ENCODE data around the gene GADD45A.

The GADD45A gene

GRCh38 chr1:67668660-67669059 lies 16.3 kb upstream of the GADD45A start:
- DNase-seq (ENCODE audit: low read depth in 2 of 2) = no peak

- DNase-seq (ENCODE audit: low read depth in 2 of 2) = no peak
These were observed 12.7 kb upstream of the GADD45A start for GRCh38 chr1:67672260-67672803.

DNA sequence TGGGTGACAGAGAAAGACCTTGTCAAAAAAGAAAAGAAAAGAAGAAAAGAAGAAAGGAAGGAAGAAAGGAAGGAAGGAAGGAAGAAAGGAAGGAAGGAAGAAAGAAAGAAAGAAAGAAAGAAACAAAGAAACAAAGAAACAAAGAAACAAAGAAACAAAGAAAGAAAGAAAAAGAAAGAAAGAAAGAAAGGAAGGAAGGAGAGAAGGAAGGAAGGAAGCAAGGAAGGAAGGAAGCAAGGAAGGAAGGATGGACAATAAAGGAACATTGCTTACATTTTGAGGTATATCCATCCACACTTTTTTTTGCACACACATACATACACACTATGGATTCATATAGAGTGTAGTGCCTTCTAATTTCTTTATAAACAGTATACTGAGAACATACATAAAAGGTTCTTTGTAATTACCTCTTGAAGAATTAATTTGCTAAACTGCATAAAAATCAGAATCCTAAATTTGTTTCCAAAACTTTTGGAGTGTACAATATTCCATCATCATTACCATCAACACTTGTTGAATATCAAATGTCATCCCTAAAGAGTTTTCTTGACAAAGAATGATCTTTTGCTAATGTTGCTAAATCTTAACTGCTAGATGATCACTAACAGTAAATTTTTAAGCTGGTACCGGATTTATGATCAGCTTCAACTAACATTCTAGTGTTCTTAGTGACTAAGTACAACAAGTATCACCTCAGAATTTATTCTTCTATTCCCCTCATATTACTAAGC lies 11.4 kb upstream of the GADD45A start:
- DNase-seq (ENCODE audit: low read depth in 2 of 2) = no peak

GRCh38 chr1:67674260-67675011 lies 10.6 kb upstream of the GADD45A start:
- no peak for DNase-seq (ENCODE audit: low read depth in 2 of 2)

DNA sequence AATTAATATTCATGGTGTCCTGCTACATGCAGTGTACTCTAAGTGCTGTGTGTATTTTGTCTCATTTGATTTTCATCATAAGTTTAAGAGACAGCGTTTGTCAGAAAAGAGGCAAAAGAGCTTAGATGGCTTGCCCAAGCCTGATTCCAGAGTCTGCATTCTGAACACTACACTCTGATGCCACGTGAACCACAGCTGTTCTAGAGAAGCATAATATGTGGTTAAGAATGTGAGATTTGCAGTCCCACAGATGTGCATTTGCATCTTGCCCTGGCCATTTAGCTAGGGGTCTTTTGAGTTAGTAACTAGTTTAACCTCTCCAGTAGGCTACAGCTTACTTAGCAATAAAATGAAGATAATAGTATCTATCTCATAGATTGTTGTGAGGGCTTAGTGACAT lies 9.2 kb upstream of the GADD45A start:
- DNase-seq (ENCODE audit: low read depth in 2 of 2) = no peak

GRCh38 chr1:67676287-67676686 lies 8.7 kb upstream of the GADD45A start:
- DNase-seq (ENCODE audit: low read depth in 2 of 2) = no peak

GRCh38 chr1:67676946-67677345 lies 8.1 kb upstream of the GADD45A start:
- DNase-seq (ENCODE audit: low read depth in 2 of 2) = no peak

DNA sequence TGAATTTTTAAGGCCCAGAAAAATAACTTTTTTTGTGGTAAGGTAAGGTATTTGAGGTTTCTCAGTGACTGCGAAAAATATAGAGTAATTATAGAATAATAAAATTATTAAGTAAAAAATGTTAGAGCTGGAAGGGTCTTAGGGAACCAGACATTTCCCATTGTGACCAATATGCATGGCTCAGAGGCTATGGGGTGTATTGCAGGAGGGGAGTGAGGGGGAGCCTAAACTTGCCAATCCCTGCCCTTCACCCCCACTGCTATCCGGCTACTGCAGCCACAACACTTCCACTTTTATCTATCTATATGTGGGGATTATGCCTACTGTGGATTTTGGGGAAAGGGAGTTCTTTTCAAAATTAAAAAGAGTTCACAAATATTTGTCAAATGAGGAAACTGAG lies 7.6 kb upstream of the GADD45A start:
- DNase-seq (ENCODE audit: low read depth in 2 of 2) = no peak

DNA sequence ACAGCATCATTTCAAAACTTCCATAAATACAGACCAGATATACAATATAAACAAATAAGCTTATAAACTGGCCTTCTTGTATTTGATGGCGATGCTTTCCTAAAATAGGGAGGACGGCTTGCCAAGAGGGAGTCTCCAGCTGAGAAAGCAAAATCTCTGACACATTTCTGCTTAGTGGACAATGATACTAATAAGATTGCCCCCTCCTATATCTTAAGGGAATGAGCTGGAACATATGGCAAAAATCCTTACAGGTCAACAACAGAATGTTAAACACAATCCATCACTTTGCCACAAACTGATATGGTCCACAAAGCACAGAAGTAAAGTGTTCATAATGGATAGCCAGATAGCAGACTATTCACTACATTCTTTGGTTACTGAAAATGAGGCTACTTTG lies 7.1 kb upstream of the GADD45A start:
- DNase-seq (ENCODE audit: low read depth in 2 of 2) = no peak

GRCh38 chr1:67679691-67680090 lies 5.3 kb upstream of the GADD45A start:
- no peak for DNase-seq (ENCODE audit: low read depth in 2 of 2)

- no peak for DNase-seq (ENCODE audit: low read depth in 2 of 2)
These were observed 4.5 kb upstream of the GADD45A start for GRCh38 chr1:67680486-67680885.

- DNase-seq (ENCODE audit: low read depth in 2 of 2) = no peak
These were observed 2.3 kb upstream of the GADD45A start for GRCh38 chr1:67682659-67683197.

GRCh38 chr1:67683316-67683715 lies 1.7 kb upstream of the GADD45A start:
- no peak for DNase-seq (ENCODE audit: low read depth in 2 of 2)

- peak in 1 of 2 donors; percentile 15 for DNase-seq (ENCODE audit: low read depth in 2 of 2)
These were observed 1.1 kb upstream of the GADD45A start for GRCh38 chr1:67683766-67684525.

DNA sequence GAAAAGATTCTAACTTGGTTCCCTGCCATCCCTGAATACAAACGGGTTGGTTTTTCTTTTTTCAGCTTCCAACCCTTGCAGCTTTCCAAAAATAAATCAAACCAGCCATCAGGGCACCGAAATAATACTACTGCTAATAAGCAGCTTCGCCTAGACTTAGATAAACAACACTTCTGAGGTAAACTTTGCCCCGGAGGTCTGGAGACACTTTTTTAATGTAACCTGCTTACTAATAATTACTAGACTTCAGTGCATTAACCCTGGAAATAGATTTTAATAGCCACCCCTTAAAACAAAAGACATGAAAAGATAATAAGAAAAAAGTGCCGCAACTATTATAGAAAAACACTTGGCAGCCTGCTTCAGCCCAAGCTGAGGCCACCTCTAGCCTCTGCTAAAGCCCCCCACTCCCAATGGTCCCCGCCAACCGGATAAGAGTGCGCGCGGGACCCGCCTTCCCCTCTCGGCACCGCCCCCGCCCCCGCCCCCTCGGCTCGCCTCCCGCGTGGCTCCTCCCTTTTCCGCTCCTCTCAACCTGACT lies 405 bp upstream of the GADD45A start:
- DNase-seq (ENCODE audit: low read depth in 2 of 2) = no peak

DNA sequence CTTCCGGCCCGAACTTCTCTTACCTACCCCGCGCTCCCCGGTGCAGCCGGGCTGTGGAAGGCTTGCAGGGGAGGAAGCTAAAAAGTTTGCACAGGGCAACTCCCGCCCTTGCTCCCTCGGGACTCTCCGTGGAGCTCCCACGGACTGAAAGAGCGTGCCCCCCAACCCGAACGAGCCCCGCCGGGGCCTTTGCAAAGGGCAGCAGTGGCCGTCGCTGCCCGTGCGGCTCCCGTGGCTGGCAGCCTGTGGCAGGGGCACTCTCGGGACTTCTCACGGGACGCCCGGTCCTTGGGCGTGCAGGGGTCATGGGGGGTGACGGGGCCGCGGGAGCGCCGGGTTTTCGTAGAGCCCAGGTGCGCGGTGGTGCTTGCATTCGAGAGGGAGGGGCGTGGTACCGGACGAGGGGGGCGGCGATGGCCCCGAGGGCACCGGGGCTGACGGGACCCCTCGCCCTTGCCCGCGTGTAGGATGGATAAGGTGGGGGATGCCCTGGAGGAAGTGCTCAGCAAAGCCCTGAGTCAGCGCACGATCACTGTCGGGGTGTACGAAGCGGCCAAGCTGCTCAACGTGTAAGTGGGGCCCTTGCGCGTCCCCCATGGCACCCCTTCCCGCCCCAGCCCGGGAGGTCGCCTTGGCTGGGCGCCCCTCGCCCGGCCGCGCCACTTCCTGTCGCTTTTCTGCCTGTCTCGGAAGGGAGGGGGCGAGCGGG lies 711 bp downstream of the GADD45A start:
- peak in 1 of 2 donors; percentile 39 for DNase-seq (ENCODE audit: low read depth in 2 of 2)

GRCh38 chr1:67686267-67687197 lies 1.5 kb downstream of the GADD45A start:
- DNase-seq (ENCODE audit: low read depth in 2 of 2) = peak in 1 of 2 donors; percentile 10

DNA sequence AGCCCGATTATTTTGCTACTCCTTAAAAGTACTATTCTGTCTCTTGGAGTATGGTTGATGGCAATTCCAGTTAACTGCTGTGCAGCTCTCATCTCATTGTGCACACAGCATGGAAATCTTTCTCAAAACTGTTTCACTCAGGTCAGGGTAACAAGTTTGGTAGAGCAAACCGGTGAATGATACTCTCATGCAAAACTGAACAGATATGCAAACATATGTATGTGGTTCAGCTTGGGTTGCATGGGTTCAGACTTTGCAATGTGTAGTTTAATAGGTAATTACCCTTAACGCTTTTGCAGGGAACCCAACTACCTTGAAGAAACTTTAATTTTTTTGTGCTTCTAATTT lies 2.2 kb downstream of the GADD45A start:
- no peak for DNase-seq (ENCODE audit: low read depth in 2 of 2)

- DNase-seq (ENCODE audit: low read depth in 2 of 2) = no peak
These were observed 2.6 kb downstream of the GADD45A start for GRCh38 chr1:67687649-67688048.

All from stimulated activated CD4-positive, alpha-beta T cell treated with anti-CD3 and anti-CD28 coated beads, Interleukin-1b, Interleukin-23, amount 100 ng/mL, for 1 hour (primary cell).